CD4-positive, alpha-beta T cell (primary cell): ENCODE results near the gene CTIF. TPM values are rescaled to one million over a fixed set of nuclear protein-coding genes. Genes with fewer than 3 reads are reported as not detected.
A peak's percentile ranks its signal among the peaks of the same experiment; 100 is the strongest.

Source experiments
- ATAC-seq: fragments of 200-7000 bp; cut with Tn5 transposase; one replicate; pipeline ENCODE4 v1.10.0; 2022; ENCODE audit warnings: mild to moderate bottlenecking; ENCODE audit not compliant: poor library complexity
- CTCF ChIA-PET: fragments of 350-600 bp; sonication (Branson Sonifier 250); formaldehyde crosslinking; loops from one replicate; lab custom pipeline; 2021; ENCODE audit warnings: antibody characterized with exemption, inconsistent platforms; lab: Charles Lee
- POLR2A ChIA-PET: fragments of 350-600 bp; sonication (Branson Sonifier 250); formaldehyde crosslinking; loops from one replicate; lab custom pipeline; 2021; ENCODE audit warnings: antibody characterized with exemption, inconsistent platforms; lab: Charles Lee
- DNase-seq, 14 experiments: peaks; one replicate each; pipeline ENCODE4 v3.0.0-alpha.2; 2013 to 2020; ENCODE audit warnings: mixed read lengths in 2 of 14
- H3K27ac ChIP-seq, 2 donors: one replicate each; pipeline versions ENCODE4 v1.5.1 to v1.7.0; 2013; ENCODE audit warnings: low read length in 2 of 2, low read depth in 1 of 2, mild to moderate bottlenecking in 1 of 2
- H3K27me3 ChIP-seq, 2 experiments: 1 replicate in 1 of 2; 2 replicates in 1 of 2; pipeline versions ENCODE4 v1.6.1 to v1.7.0; 2013; ENCODE audit warnings: low read length in 2 of 2, control low read depth in 1 of 2, mild to moderate bottlenecking in 1 of 2, moderate library complexity in 1 of 2; ENCODE audit not compliant: insufficient read depth in 2 of 2, control insufficient read depth in 1 of 2
- H3K36me3 ChIP-seq: one replicate; pipeline ENCODE4 v1.6.1; 2013; ENCODE audit warnings: low read length, control low read depth; ENCODE audit not compliant: insufficient read depth
- H3K4me1 ChIP-seq: one replicate; pipeline ENCODE4 v1.6.1; 2013; ENCODE audit warnings: low read length, control low read depth; ENCODE audit not compliant: insufficient read depth
- H3K4me3 ChIP-seq: one replicate; pipeline ENCODE4 v1.5.1; 2013; ENCODE audit warnings: mild to moderate bottlenecking, low read length, moderate library complexity
- H3K9me3 ChIP-seq, 2 experiments: 1 replicate in 1 of 2; 2 replicates in 1 of 2; pipeline versions ENCODE4 v1.6.1 to v1.7.0; 2013; ENCODE audit warnings: low read length in 2 of 2, mild to moderate bottlenecking in 2 of 2, control low read depth in 1 of 2, moderate library complexity in 1 of 2; ENCODE audit not compliant: control insufficient read depth in 1 of 2, insufficient read depth in 1 of 2
- H3K27ac Mint-ChIP-seq: one replicate; pipeline ENCODE4 v1.8.0; 2020; ENCODE audit warnings: mixed read lengths
- H3K27me3 Mint-ChIP-seq: one replicate; pipeline ENCODE4 v1.8.0; 2021; ENCODE audit warnings: mixed read lengths
- H3K36me3 Mint-ChIP-seq: one replicate; pipeline ENCODE4 v1.8.0; 2021; ENCODE audit warnings: low read depth, mixed read lengths
- H3K4me1 Mint-ChIP-seq: one replicate; pipeline ENCODE4 v1.8.0; 2021; ENCODE audit warnings: low read depth, mixed read lengths
- H3K4me3 Mint-ChIP-seq: one replicate; pipeline ENCODE4 v1.8.0; 2020; ENCODE audit warnings: mild to moderate bottlenecking, mixed read lengths
- H3K9me3 Mint-ChIP-seq: one replicate; pipeline ENCODE4 v1.8.0; 2020; ENCODE audit warnings: mixed read lengths
- intact Hi-C, 2 experiments: fragments of 100-400 bp; cut with DNase I in 1 of 2; cut with micrococcal nuclease in 1 of 2; formaldehyde crosslinking; loops; one replicate each; pipeline versions ENCODE4 v1.15.1 to v1.9.0; 2023 to 2025; cut with DNase I, micrococcal nuclease
- total RNA-seq, 174 experiments: library from RNA in 2 of 174; stranded (reverse) in 2 of 174; gene quantifications; one replicate each; pipeline ENCODE4 v1.2.3 and lab custom pipeline; 2021 to 2026
- TF ChIP-seq, protein P1 (sequence below): fragments of 200-600 bp; IDR thresholded peaks from one replicate; pipeline ENCODE4 v1.8.0; 2022; ENCODE audit warnings: antibody characterized with exemption, mild to moderate bottlenecking

Gene CTIF
- total RNA-seq, 2 experiments from 2014 or later = 1.1 to 2.9 TPM

DNA sequence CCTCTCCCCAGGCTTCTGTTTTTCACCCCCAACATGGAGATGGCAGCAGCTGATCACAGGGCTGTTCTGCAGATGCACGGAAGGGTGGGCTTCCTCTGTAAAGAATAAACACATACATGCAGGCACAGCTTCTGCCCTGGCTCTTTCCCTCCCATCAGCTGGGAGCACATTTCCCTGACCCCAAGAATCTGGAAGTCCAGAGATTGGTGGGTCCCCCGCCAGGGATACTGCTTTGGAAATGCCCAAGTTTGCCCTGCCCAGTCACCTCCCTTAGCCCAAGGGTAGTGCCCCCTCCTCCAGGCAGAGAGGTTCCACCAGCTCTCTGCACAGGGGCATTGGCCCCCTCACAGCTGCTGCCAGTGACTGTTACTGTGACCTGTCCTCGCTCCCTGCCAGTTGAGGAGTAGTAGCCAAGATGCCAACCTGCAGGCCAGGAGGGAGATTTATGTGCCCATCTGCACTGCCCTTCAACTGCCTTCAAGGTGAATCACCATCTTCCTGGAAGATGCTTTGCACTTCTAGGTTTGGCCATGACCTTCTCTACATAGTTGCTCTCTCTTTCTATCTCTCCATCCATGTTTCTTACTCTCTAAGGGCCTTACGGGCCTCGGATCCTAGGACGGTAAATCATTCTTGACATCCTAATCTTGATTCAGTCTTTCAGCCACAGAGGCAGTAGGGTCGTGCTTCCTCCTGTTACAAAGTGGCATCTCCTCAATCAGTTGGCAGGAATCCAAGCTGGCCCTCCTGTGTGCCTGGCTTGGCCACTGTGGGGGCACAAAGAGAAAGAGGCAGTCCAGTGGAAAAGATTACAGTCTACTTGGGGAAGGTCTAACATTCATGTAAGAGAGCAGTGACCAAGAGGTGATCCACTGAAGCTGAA lies 121.8 kb downstream of the CTIF start:
- Histone ChIP-seq H3K9me3 (peaks cover 4 to 6% of the 10 kb centered on the region in 2 experiments), H3K4me3 (no peak overlapping the region), H3K27ac (no peak overlapping the region), H3K27me3 (no peaks in the 10 kb centered on the region), H3K4me1 (peaks cover 4% of the 10 kb centered on the region), H3K36me3 (no peaks in the 10 kb centered on the region)
- Mint-ChIP-seq H3K36me3 (no peaks in the 10 kb centered on the region), H3K4me3 (no peak overlapping the region), H3K9me3 (no peaks in the 10 kb centered on the region), H3K4me1 (no peaks in the 10 kb centered on the region), H3K27me3 (peaks cover 3% of the 10 kb centered on the region), H3K27ac (no peak overlapping the region)
- intact Hi-C loops = loop anchor here in 1 of 2 experiments (10.0 kb wide), 1 partner anchor 216 kb away; no protein-coding TSS in a partner anchor
- ChIA-PET CTCF (no interaction called here), POLR2A (no interaction called here)
- TF ChIP-seq, protein P1, sequence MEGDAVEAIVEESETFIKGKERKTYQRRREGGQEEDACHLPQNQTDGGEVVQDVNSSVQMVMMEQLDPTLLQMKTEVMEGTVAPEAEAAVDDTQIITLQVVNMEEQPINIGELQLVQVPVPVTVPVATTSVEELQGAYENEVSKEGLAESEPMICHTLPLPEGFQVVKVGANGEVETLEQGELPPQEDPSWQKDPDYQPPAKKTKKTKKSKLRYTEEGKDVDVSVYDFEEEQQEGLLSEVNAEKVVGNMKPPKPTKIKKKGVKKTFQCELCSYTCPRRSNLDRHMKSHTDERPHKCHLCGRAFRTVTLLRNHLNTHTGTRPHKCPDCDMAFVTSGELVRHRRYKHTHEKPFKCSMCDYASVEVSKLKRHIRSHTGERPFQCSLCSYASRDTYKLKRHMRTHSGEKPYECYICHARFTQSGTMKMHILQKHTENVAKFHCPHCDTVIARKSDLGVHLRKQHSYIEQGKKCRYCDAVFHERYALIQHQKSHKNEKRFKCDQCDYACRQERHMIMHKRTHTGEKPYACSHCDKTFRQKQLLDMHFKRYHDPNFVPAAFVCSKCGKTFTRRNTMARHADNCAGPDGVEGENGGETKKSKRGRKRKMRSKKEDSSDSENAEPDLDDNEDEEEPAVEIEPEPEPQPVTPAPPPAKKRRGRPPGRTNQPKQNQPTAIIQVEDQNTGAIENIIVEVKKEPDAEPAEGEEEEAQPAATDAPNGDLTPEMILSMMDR = no peak
- DNase-seq (peak in 1 of 14 experiments; percentile 24), ATAC-seq (no peak)

DNA sequence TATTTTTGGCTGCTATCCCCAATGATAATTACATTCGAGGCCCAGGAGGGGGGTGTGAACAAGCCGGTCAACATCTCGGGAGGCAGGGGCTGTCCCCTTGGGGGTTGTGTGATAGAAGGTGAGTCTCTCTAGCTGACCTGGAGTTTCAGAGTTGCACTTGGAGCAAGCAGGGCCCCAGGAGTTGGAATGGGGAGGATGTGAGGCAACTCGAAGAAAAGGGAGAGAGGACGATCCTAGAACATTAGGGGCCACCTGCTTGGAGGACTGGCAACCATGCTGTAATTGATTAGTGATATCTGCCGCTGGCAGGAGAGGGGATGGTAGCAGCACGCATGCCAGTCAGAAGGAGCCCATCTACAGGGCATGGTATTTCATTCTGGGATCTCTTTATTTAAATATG lies 122.6 kb downstream of the CTIF start:
- no peaks in the 10 kb centered on the region for H3K27me3 ChIP-seq
- H3K4me1 Mint-ChIP-seq = no peaks in the 10 kb centered on the region
- no peak overlapping the region for H3K4me3 ChIP-seq
- ATAC-seq = no peak
- DNase-seq = peak in 1 of 14 experiments; percentile 20
- H3K36me3 Mint-ChIP-seq = no peaks in the 10 kb centered on the region
- TF ChIP-seq, protein P1 = no peak
- POLR2A ChIA-PET = no interaction called here
- peaks cover 6 to 7% of the 10 kb centered on the region in 2 experiments for H3K9me3 ChIP-seq
- H3K36me3 ChIP-seq = no peaks in the 10 kb centered on the region
- no peak overlapping the region for H3K27ac Mint-ChIP-seq
- H3K27ac ChIP-seq = no peak overlapping the region
- no peaks in the 10 kb centered on the region for H3K9me3 Mint-ChIP-seq
- intact Hi-C loops = loop anchor here in 1 of 2 experiments (10.0 kb wide), 1 partner anchor 217 kb away; no protein-coding TSS in a partner anchor
- peaks cover 3% of the 10 kb centered on the region for H3K27me3 Mint-ChIP-seq
- CTCF ChIA-PET = no interaction called here
- H3K4me3 Mint-ChIP-seq = no peak overlapping the region
- peaks cover 4% of the 10 kb centered on the region for H3K4me1 ChIP-seq

DNA sequence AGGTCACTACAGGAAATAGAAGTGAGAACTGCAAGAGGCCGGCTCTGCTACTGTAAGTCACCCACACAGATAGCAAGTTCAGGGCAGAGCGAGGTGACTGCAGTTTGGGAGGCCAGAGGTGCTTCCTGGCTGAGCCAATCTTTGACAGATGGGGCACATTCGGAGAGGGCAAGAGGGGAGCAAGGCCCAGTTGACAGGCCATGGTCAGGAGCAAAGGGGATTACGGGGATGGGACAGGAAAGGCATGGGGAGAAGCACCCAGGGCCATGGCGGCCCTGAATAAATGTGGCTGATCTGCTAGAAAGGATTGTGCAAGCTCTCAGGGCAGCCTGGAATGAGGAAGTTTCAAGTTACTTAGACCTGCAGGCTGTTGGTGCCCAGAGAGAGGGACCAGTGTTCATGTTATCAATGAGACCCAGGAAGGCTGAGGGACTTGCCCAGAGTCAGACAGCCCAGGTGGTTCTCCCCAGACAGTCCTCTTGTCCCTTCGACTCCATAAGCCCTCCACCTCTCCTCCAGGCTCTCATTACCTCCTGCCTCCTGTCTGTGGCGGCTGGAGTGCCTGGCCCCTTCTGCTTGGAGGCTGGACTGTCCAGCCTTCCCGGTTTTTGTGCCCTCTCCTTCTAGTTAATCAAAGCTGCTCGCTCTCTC lies 123.3 kb downstream of the CTIF start:
- Mint-ChIP-seq H3K27ac (no peak overlapping the region), H3K9me3 (no peaks in the 10 kb centered on the region), H3K4me3 (no peak overlapping the region), H3K36me3 (no peaks in the 10 kb centered on the region), H3K4me1 (no peaks in the 10 kb centered on the region), H3K27me3 (peaks cover 3% of the 10 kb centered on the region)
- ChIA-PET POLR2A (no interaction called here), CTCF (no interaction called here)
- Histone ChIP-seq H3K4me3 (no peak overlapping the region), H3K27me3 (no peaks in the 10 kb centered on the region), H3K27ac (no peak overlapping the region), H3K4me1 (peaks cover 4% of the 10 kb centered on the region), H3K9me3 (peaks cover 6 to 7% of the 10 kb centered on the region in 2 experiments), H3K36me3 (no peaks in the 10 kb centered on the region)
- TF ChIP-seq, protein P1 = no peak
- intact Hi-C loops = loop anchor here in 1 of 2 experiments (10.0 kb wide), 1 partner anchor 217 kb away; no protein-coding TSS in a partner anchor
- DNase-seq = peak in 1 of 14 experiments; percentile 22
- no peak for ATAC-seq
